ENCODE data around the gene RAPGEF3. TPM values are rescaled to one million over a fixed set of nuclear protein-coding genes. Genes with fewer than 3 reads are reported as not detected.

The RAPGEF3 gene
- total RNA-seq, 1 experiment from 2014 or later, result 5.7 TPM

- H3K9me3 ChIP-seq (ENCODE audit: insufficient read depth, low read depth), result no peaks in the 10 kb centered on the region
- BruUV-seq (replicated peaks), result no TSS peak
- H3K27me3 ChIP-seq (ENCODE audit: insufficient read depth, low read depth), result no peaks in the 10 kb centered on the region
- peak in 1 of 2 experiments; percentile 26 for DNase-seq
- H3K4me1 ChIP-seq (replicated peaks; ENCODE audit: insufficient read depth), result peaks cover 70% of the 10 kb centered on the region
- H2AFZ ChIP-seq, result no peak overlapping the region
- peaks cover 39% of the 10 kb centered on the region for H3F3A ChIP-seq (ENCODE audit: insufficient read depth, low read depth)
- H3K4me2 ChIP-seq, result peak overlapping the region; percentile 23; the same call in 1 of the 2 replicates
- CTCF ChIA-PET, result interaction anchor here (0.6 to 3.0 kb wide), 9 partner anchors 9 to 1134 kb away, joined by 3 to 29 read pairs (median 6); partner anchors contain the start of gene ENDOU
- POLR2A ChIA-PET (ENCODE audit: unreplicated experiment), result interaction anchor here (0.6 kb wide), 3 partner anchors 11 to 1501 kb away, joined by 3 to 5 read pairs (median 5); no protein-coding TSS in a partner anchor
- intact Hi-C loops (cut with micrococcal nuclease; ENCODE audit: unreplicated experiment), result loop anchor here (1.0 kb wide), 1 partner anchor 22 kb away; no protein-coding TSS in a partner anchor
- H3K4me3 ChIP-seq, result no peak overlapping the region
- H3K79me2 ChIP-seq (ENCODE audit: low read depth), result no peaks in the 10 kb centered on the region
- no peaks in the 10 kb centered on the region for H3K36me3 ChIP-seq (ENCODE audit: low read depth)
- H3K27ac ChIP-seq, result no peak overlapping the region
- H4K20me1 ChIP-seq (ENCODE audit: insufficient read depth), result no peaks in the 10 kb centered on the region
- no peaks in the 10 kb centered on the region for H3K9me2 ChIP-seq (ENCODE audit: insufficient read depth)
- TF ChIP-seq, protein P1, sequence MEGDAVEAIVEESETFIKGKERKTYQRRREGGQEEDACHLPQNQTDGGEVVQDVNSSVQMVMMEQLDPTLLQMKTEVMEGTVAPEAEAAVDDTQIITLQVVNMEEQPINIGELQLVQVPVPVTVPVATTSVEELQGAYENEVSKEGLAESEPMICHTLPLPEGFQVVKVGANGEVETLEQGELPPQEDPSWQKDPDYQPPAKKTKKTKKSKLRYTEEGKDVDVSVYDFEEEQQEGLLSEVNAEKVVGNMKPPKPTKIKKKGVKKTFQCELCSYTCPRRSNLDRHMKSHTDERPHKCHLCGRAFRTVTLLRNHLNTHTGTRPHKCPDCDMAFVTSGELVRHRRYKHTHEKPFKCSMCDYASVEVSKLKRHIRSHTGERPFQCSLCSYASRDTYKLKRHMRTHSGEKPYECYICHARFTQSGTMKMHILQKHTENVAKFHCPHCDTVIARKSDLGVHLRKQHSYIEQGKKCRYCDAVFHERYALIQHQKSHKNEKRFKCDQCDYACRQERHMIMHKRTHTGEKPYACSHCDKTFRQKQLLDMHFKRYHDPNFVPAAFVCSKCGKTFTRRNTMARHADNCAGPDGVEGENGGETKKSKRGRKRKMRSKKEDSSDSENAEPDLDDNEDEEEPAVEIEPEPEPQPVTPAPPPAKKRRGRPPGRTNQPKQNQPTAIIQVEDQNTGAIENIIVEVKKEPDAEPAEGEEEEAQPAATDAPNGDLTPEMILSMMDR (conservative IDR thresholded peaks at IDR 0.05), result no peak
- TF ChIP-seq EZH2 (IDR thresholded peaks at IDR 0.05; ENCODE audit: low read depth), result no peak
Observed at GRCh38 chr12:47766502-47767215, 8.0 kb upstream of the RAPGEF3 start.

DNA sequence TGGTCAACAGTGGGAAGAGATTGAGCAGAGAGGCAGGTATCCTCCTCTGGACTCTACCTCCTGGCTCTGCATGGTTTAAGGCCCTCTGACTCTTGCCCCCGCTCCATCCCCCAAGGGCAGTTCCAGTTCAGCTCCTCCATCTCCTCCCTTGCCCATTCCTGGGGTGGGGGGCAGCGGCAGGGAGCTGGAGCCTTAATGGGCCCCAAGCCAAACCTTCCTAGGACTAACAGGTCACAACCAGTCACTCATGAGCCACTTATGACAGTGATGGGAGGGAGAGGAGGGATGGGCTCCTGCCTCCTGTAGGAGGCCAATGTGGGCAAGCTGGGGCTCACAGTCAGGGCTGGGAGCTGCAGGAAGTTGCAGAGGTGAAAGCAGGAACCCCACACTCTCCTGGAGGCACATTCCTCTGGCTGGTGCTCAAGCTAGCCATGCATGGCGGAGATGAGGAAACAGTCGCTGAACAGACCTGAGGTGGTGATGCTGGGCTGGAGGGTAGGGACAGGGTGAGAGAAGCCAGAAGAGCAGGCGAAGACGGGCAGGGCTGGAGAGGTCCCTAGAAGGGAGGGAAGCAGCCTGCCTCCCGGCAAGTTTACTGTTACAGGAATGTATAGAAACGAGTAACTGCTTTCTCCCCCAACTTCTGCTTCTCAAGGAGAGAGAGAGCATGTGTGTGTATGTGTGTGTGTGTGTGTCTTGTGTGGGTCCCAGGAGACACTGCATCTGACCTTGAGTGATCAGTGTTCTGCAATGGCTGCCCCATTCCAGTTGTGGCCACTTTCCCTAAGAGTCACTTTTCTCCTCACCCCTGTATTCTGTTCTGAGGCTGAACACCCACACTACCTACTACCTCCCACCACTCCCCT lies 5.0 kb upstream of the RAPGEF3 start:
- H3K9me2 ChIP-seq (ENCODE audit: insufficient read depth), result no peaks in the 10 kb centered on the region
- peak overlapping the region; percentile 26 for H3K4me2 ChIP-seq
- no peaks in the 10 kb centered on the region for H3K79me2 ChIP-seq (ENCODE audit: low read depth)
- ChIA-PET POLR2A (ENCODE audit: unreplicated experiment) (interaction anchor here (0.5 kb wide), 1 partner anchor 58 kb away, joined by 5 read pairs; the partner anchor contains the start of gene RPAP3), CTCF (interaction anchor here (0.7 to 1.2 kb wide), 2 partner anchors 14 to 21 kb away, joined by 4 to 5 read pairs; no protein-coding TSS in a partner anchor)
- intact Hi-C loops (cut with micrococcal nuclease; ENCODE audit: unreplicated experiment), result no loop called here
- H3K9me3 ChIP-seq (ENCODE audit: insufficient read depth, low read depth), result no peaks in the 10 kb centered on the region
- peak; percentile 76 to 84 for DNase-seq
- BruUV-seq (replicated peaks), result no TSS peak
- TF ChIP-seq, protein P1 (conservative IDR thresholded peaks at IDR 0.05), result no peak
- no peak for TF ChIP-seq EZH2 (IDR thresholded peaks at IDR 0.05; ENCODE audit: low read depth)
- no peaks in the 10 kb centered on the region for H3K27me3 ChIP-seq (ENCODE audit: insufficient read depth, low read depth)
- no peaks in the 10 kb centered on the region for H3K36me3 ChIP-seq (ENCODE audit: low read depth)
- peaks cover 64% of the 10 kb centered on the region for H3K4me1 ChIP-seq (replicated peaks; ENCODE audit: insufficient read depth)
- H4K20me1 ChIP-seq (ENCODE audit: insufficient read depth), result no peaks in the 10 kb centered on the region
- peaks cover 19% of the 10 kb centered on the region for H3F3A ChIP-seq (ENCODE audit: insufficient read depth, low read depth)
- H3K27ac ChIP-seq, result no peak overlapping the region
- no peak overlapping the region for H2AFZ ChIP-seq
- no peak overlapping the region for H3K4me3 ChIP-seq

- no peaks in the 10 kb centered on the region for H3K36me3 ChIP-seq (ENCODE audit: low read depth)
- no peak for TF ChIP-seq EZH2 (IDR thresholded peaks at IDR 0.05; ENCODE audit: low read depth)
- TF ChIP-seq, protein P1 (conservative IDR thresholded peaks at IDR 0.05), result no peak
- H3K9me2 ChIP-seq (ENCODE audit: insufficient read depth), result no peaks in the 10 kb centered on the region
- H2AFZ ChIP-seq, result no peak overlapping the region
- peaks cover 64% of the 10 kb centered on the region for H3K4me1 ChIP-seq (replicated peaks; ENCODE audit: insufficient read depth)
- H3K4me3 ChIP-seq, result no peak overlapping the region
- H3K9me3 ChIP-seq (ENCODE audit: insufficient read depth, low read depth), result no peaks in the 10 kb centered on the region
- intact Hi-C loops (cut with micrococcal nuclease; ENCODE audit: unreplicated experiment), result no loop called here
- peak in 1 of 2 experiments; percentile 12 for DNase-seq
- BruUV-seq (replicated peaks), result no TSS peak
- H3K79me2 ChIP-seq (ENCODE audit: low read depth), result peaks cover 4% of the 10 kb centered on the region; the same call in 1 of the 2 replicates
- no peak overlapping the region for H3K27ac ChIP-seq
- H4K20me1 ChIP-seq (ENCODE audit: insufficient read depth), result no peaks in the 10 kb centered on the region
- no peaks in the 10 kb centered on the region for H3K27me3 ChIP-seq (ENCODE audit: insufficient read depth, low read depth)
- POLR2A ChIA-PET (ENCODE audit: unreplicated experiment), result no interaction called here
- H3K4me2 ChIP-seq, result no peak overlapping the region
- CTCF ChIA-PET, result interaction anchor here (0.7 to 1.2 kb wide), 2 partner anchors 15 to 20 kb away, joined by 4 to 5 read pairs; no protein-coding TSS in a partner anchor
- H3F3A ChIP-seq (ENCODE audit: insufficient read depth, low read depth), result peaks cover 12% of the 10 kb centered on the region
Observed at GRCh38 chr12:47762850-47763465, 4.3 kb upstream of the RAPGEF3 start.

Measured in PC-9 (cell line).